GM12878 (cell line): ENCODE data around the gene MRPS5. TPM values are rescaled to one million over a fixed set of nuclear protein-coding genes. Genes with fewer than 3 reads are reported as not detected.

Experiments
- ATAC-seq: fragments of 200-7000 bp; cut with Tn5 transposase; 3 replicates; pipeline ENCODE4 v1.9.1; 2020; ENCODE audit warnings: mild to moderate bottlenecking, moderate library complexity
- BruUV-seq: library from RNA; stranded (reverse); fragments of 400-500 nt; replicated peaks from 2 replicates; lab custom pipeline; 2021; lab: Mats Ljungman, UMichigan
- CTCF ChIA-PET: fragments of 300-600 bp; sonication (Branson Sonifier 250); formaldehyde crosslinking; extraction: SDS; loops from one replicate; lab custom pipeline; 2021; ENCODE audit warnings: inconsistent platforms; lab: Yijun Ruan, JAX
- POLR2A ChIA-PET: fragments of 350-600 bp; formaldehyde crosslinking; extraction: SDS; loops from one replicate; lab custom pipeline; 2021; ENCODE audit warnings: inconsistent platforms; lab: Charles Lee
- RAD21 ChIA-PET: fragments of 300-600 bp; sonication (Branson Sonifier 250); formaldehyde crosslinking; loops from one replicate; lab custom pipeline; 2023; ENCODE audit warnings: antibody characterized with exemption; ENCODE audit not compliant: unreplicated experiment; lab: Charles Lee
- SMC1A ChIA-PET: fragments of 300-600 bp; sonication (Branson Sonifier 250); formaldehyde crosslinking; loops from one replicate; lab custom pipeline; 2023; ENCODE audit not compliant: unreplicated experiment, uncharacterized antibody; lab: Charles Lee
- DNase-seq: peaks from one replicate; pipeline ENCODE4 v3.0.0-alpha.2; 2011; ENCODE audit warnings: low read depth, low spot score
- FAIRE-seq: peaks from 3 replicates; lab custom pipeline; 2011; peaks lifted over from hg19 to GRCh38; lab: Jason Lieb, UNC
- H2AFZ ChIP-seq: 2 replicates; pipeline ENCODE4 v1.6.0; 2011; ENCODE audit warnings: low read depth, low read length, control low read depth; ENCODE audit not compliant: control insufficient read depth
- H3K27ac ChIP-seq: 2 replicates; pipeline ENCODE4 v1.5.1; 2011; ENCODE audit warnings: control low read depth; ENCODE audit not compliant: control insufficient read depth, insufficient read depth
- H3K27me3 ChIP-seq, 2 experiments: replicated peaks in 1 of 2; 2 replicates each; pipeline versions ENCODE4 v1.6.0 to v1.6.1; 2011; ENCODE audit warnings: low read length in 1 of 2; ENCODE audit not compliant: control insufficient read depth in 2 of 2, insufficient read depth in 2 of 2
- H3K36me3 ChIP-seq, 2 experiments: 2 replicates each; pipeline ENCODE4 v1.5.1; 2011; ENCODE audit warnings: low read length in 1 of 2; ENCODE audit not compliant: control insufficient read depth in 2 of 2, insufficient read depth in 2 of 2
- H3K4me1 ChIP-seq: 2 replicates; pipeline ENCODE4 v1.6.1; 2011; ENCODE audit warnings: mild to moderate bottlenecking, low read length, moderate library complexity, mixed read lengths; ENCODE audit not compliant: control insufficient read depth, insufficient read depth
- H3K4me2 ChIP-seq: 2 replicates; pipeline ENCODE4 v1.6.0; 2011; ENCODE audit warnings: control low read depth; ENCODE audit not compliant: control insufficient read depth, insufficient read depth
- H3K4me3 ChIP-seq: fragments of 200-600 bp; sonication (generic); 2 replicates; pipeline ENCODE4 v1.5.1; 2016
- H3K79me2 ChIP-seq: 2 replicates; pipeline ENCODE4 v1.6.0; 2011; ENCODE audit warnings: low read length; ENCODE audit not compliant: control insufficient read depth, insufficient read depth
- H3K9ac ChIP-seq: 2 replicates; pipeline ENCODE4 v1.8.0; 2011; ENCODE audit warnings: low read length, control low read depth, mixed read lengths; ENCODE audit not compliant: control insufficient read depth, insufficient read depth
- H3K9me3 ChIP-seq: replicated peaks from 3 replicates; pipeline ENCODE4 v1.5.1; 2011; ENCODE audit warnings: mild to moderate bottlenecking, low read length; ENCODE audit not compliant: control insufficient read depth, insufficient read depth
- H4K20me1 ChIP-seq: 2 replicates; pipeline ENCODE4 v1.6.0; 2011; ENCODE audit not compliant: control insufficient read depth, insufficient read depth
- ATF2 ChIP-seq: IDR thresholded peaks from 2 replicates; pipeline ENCODE4 v1.6.1; 2012; ENCODE audit warnings: low read length, inconsistent platforms
- CEBPZ ChIP-seq: fragments of 150-350 bp; IDR thresholded peaks from 2 replicates; pipeline ENCODE4 v1.6.1; 2016; ENCODE audit warnings: low read depth, low read length
- CHD4 ChIP-seq: fragments of 200-600 bp; sonication (generic); IDR thresholded peaks from 2 replicates; pipeline ENCODE4 v1.6.1; 2016; ENCODE audit warnings: mild to moderate bottlenecking
- CREB1 ChIP-seq: IDR thresholded peaks from 2 replicates; pipeline ENCODE4 v1.6.1; 2012; ENCODE audit warnings: low read depth, mild to moderate bottlenecking, inconsistent platforms
- NR2C1 ChIP-seq: fragments of 450-650 bp; IDR thresholded peaks from 2 replicates; pipeline ENCODE4 v1.6.1; 2017; ENCODE audit warnings: antibody characterized with exemption, mild to moderate bottlenecking, moderate library complexity
- NR2C2 ChIP-seq: IDR thresholded peaks from 2 replicates; pipeline ENCODE4 v1.6.1; 2011; ENCODE audit warnings: borderline replicate concordance, low read depth; ENCODE audit not compliant: control insufficient read depth, insufficient read length
- SUPT20H ChIP-seq: IDR thresholded peaks from 2 replicates; pipeline ENCODE4 v1.6.1; 2011; ENCODE audit warnings: low read depth, mild to moderate bottlenecking, low read length, moderate library complexity, borderline replicate concordance; ENCODE audit not compliant: control insufficient read depth
- WGBS: methylation state at CpG from one replicate; pipeline ENCODE4 v1.1.6; 2016; ENCODE audit warnings: low lambda C conversion rate; ENCODE audit not compliant: insufficient replicate concordance, insufficient coverage; ENCODE audit errors: missing lambda C conversion rate; 5-methylcytosine and 5-hydroxymethylcytosine counted together
- in situ Hi-C: fragments of 300-500 bp; cut with MboI; formaldehyde crosslinking; loops from 9 replicates; pipeline ENCODE4 v1.14.3; 2018; ENCODE audit warnings: mixed read lengths
- intact Hi-C: fragments of 100-400 bp; cut with micrococcal nuclease; formaldehyde crosslinking; loops from one replicate; pipeline ENCODE4 v1.14.2; 2022; ENCODE audit not compliant: unreplicated experiment
- polyA plus RNA-seq, 11 experiments: library from polyadenylated mRNA; depleted of rRNA in 4 of 11; unstranded in 6 of 11; stranded (reverse) in 5 of 11; fragments of >200 nt; fragmentation: Nextera tagmentation in 4 of 11; fragmentation: Illumina TruSeq in 1 of 11; extraction: Ambion mirVana in 4 of 11; extraction: Trizol in 1 of 11; gene quantifications; 1 replicate in 1 of 11; 2 replicates in 10 of 11; pipeline versions ENCODE4 v1.2.1 to v1.2.3, GENCODE V29; 2011 to 2016; ENCODE audit warnings: inconsistent platforms in 2 of 11, missing spikeins in 2 of 11, low read depth in 1 of 11
- total RNA-seq, 4 experiments: library from RNA; depleted of rRNA in 3 of 4; stranded (reverse); fragments of >200 nt in 3 of 4; fragmentation: Illumina TruSeq in 1 of 4; extraction: Trizol in 1 of 4; gene quantifications; 2 replicates each; pipeline versions ENCODE4 v1.2.1 to v1.2.3, GENCODE V29; 2013 to 2021

Gene MRPS5
- total and polyA plus RNA-seq, 10 of the 15 experiments (the other 5 are each of a cell fraction or from before 2014, with no cell fraction given): 54.8 to 93.0 (median 76.3) TPM

GRCh38 chr2:95104606-95105005, 17.0 kb downstream of the MRPS5 start:
- no peak for FAIRE-seq
- no peaks in the 10 kb centered on the region for H4K20me1 ChIP-seq
- no peak for DNase-seq
- H3K36me3 ChIP-seq: peaks cover 16 to 51% of the 10 kb centered on the region in 2 experiments
- no peaks in the 10 kb centered on the region for H3K27me3 ChIP-seq
- H3K4me2 ChIP-seq: no peak overlapping the region
- intact Hi-C loops: no loop called here
- H3K27ac ChIP-seq: no peak overlapping the region
- no TSS peak for BruUV-seq
- RAD21 ChIA-PET: no interaction called here
- WGBS: 87% methylated on average over 8 of the region's 8 CpGs
- in situ Hi-C loops: no loop called here
- no peak overlapping the region for H3K9ac ChIP-seq
- H2AFZ ChIP-seq: no peak overlapping the region
- H3K9me3 ChIP-seq: no peaks in the 10 kb centered on the region
- POLR2A ChIA-PET: no interaction called here
- no peak for TF ChIP-seq NR2C2
- no peak for TF ChIP-seq ATF2
- no peak for TF ChIP-seq CREB1
- TF ChIP-seq CEBPZ: no peak
- TF ChIP-seq SUPT20H: no peak
- no peak for TF ChIP-seq NR2C1
- TF ChIP-seq CHD4: no peak
- TF ChIP-seq, all 136 proteins: peak for 0
- H3K4me3 ChIP-seq: no peak overlapping the region
- no peak for ATAC-seq
- no peaks in the 10 kb centered on the region for H3K79me2 ChIP-seq
- no peaks in the 10 kb centered on the region for H3K4me1 ChIP-seq
- ChIA-PET CTCF (no interaction called here), SMC1A (no interaction called here)
